Tibial artery (tissue), 4 donors: Measurements from ENCODE around the gene SEPHS2.

Source experiments
- DNase-seq, 2 donors: peaks; one replicate each; pipeline ENCODE4 v3.0.0-alpha.2; 2019
- H3K27ac ChIP-seq, 2 donors: fragments of 200-600 bp; sonication (generic) in 1 of 2; 1 replicate in 1 of 2; 2 replicates in 1 of 2; pipeline ENCODE4 v1.5.1; 2018 to 2019; ENCODE audit warnings: mild to moderate bottlenecking in 1 of 2
- H3K27me3 ChIP-seq, 2 donors: fragments of 200-600 bp; sonication (generic) in 1 of 2; one replicate each; pipeline versions ENCODE4 v1.5.1 to v1.6.0; 2016 to 2019
- H3K36me3 ChIP-seq, 3 donors: fragments of 200-600 bp; sonication (generic) in 2 of 3; one replicate each; pipeline ENCODE4 v1.5.1; 2016 to 2019; ENCODE audit warnings: mild to moderate bottlenecking in 2 of 3
- H3K4me1 ChIP-seq, 4 donors: fragments of 200-600 bp; sonication (generic) in 2 of 4; 1 replicate in 3 of 4; 2 replicates in 1 of 4; pipeline ENCODE4 v1.5.1; 2016 to 2019
- H3K4me3 ChIP-seq, 2 donors: fragments of 200-600 bp; sonication (generic) in 1 of 2; 1 replicate in 1 of 2; 2 replicates in 1 of 2; pipeline ENCODE4 v1.5.1; 2018 to 2019; ENCODE audit warnings: mild to moderate bottlenecking in 2 of 2
- H3K9me3 ChIP-seq, 3 donors: fragments of 200-600 bp; sonication (generic) in 1 of 3; one replicate each; pipeline ENCODE4 v1.5.1; 2016 to 2019
- CTCF ChIP-seq, 2 experiments: fragments of 200-600 bp in 1 of 2; fragments of 450-650 bp in 1 of 2; IDR thresholded peaks; one replicate each; pipeline ENCODE4 v1.5.1; 2017 to 2019; ENCODE audit warnings: antibody characterized with exemption in 2 of 2, mild to moderate bottlenecking in 1 of 2, moderate library complexity in 1 of 2
- intact Hi-C: fragments of 100-400 bp; cut with DNase I; formaldehyde crosslinking; loops from one replicate; pipeline ENCODE4 v1.15.0; 2023; ENCODE audit warnings: low total_unique reads

SEPHS2 gene

GRCh38 chr16:30406795-30407101 is 38.9 kb downstream of the SEPHS2 start:
- Histone ChIP-seq H3K27me3 (no peaks in the 10 kb centered on the region), H3K36me3 (peaks cover 0 to 6% (median 5%) of the 10 kb centered on the region in 3 donors), H3K4me1 (peaks cover 0 to 30% (median 22%) of the 10 kb centered on the region in 4 donors), H3K4me3 (peak overlapping the region; percentile 62 to 65), H3K9me3 (no peaks in the 10 kb centered on the region), H3K27ac (peak overlapping the region; percentile 80 to 92)
- intact Hi-C loops: loop anchor here (1.0 kb wide), 1 partner anchor 340 kb away; no protein-coding TSS in a partner anchor
- no peak for DNase-seq
- no peak for TF ChIP-seq CTCF (IDR thresholded peaks at IDR 0.05)

DNA sequence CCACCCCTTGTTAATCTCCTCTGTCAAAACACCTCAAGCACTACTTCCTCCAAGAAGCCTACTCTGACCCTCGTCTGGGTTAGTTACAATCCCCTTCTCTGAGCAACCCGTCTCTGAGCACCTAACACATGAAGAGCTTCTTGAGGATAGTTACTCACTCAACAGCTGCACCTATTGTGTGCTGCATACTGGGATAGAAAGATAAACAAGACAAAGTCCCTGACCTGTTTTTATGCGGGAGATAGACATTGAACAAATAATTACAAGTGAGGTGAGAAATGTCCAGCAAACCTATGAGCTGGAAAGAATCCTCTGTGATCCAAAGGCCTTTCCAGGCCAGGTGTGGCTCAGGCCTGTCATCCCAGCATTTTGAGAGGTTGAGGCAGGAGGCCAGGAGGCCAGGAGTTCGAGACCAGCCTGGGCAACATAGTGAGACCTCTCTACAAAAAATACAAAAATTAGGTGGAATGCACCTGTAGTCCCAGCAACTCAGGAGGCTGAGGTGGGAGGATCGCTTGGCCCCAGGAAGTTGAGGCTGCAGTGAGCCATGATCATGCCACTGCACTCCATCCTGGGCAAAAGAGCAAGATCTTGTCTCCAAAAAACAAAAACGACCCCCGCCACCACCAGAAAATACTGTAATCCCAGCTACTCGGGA is 43.8 kb downstream of the SEPHS2 start:
- intact Hi-C loops: no loop called here
- no peaks in the 10 kb centered on the region for H3K9me3 ChIP-seq

GRCh38 chr16:30399435-30400186 is 46.1 kb downstream of the SEPHS2 start:
- intact Hi-C loops: no loop called here
- no peak for DNase-seq
- Histone ChIP-seq H3K9me3 (no peaks in the 10 kb centered on the region), H3K4me3 (peak overlapping the region; percentile 68 to 75), H3K27ac (peak overlapping the region; percentile 87 to 90), H3K27me3 (no peaks in the 10 kb centered on the region), H3K36me3 (peaks cover 0 to 17% (median 17%) of the 10 kb centered on the region in 3 donors), H3K4me1 (peaks cover 0 to 26% (median 20%) of the 10 kb centered on the region in 4 donors)
- TF ChIP-seq CTCF (IDR thresholded peaks at IDR 0.05): no peak

More for the DNA sequence above, 43.8 kb downstream of the SEPHS2 start:
- DNase-seq: no peak
- peaks cover 0 to 19% (median 9%) of the 10 kb centered on the region in 4 donors for H3K4me1 ChIP-seq
- no peak overlapping the region for H3K27ac ChIP-seq
- H3K4me3 ChIP-seq: no peak overlapping the region
- H3K36me3 ChIP-seq: peaks cover 0 to 17% (median 17%) of the 10 kb centered on the region in 3 donors
- no peak for TF ChIP-seq CTCF (IDR thresholded peaks at IDR 0.05)
- H3K27me3 ChIP-seq: no peaks in the 10 kb centered on the region

- Histone ChIP-seq H3K4me1 (peaks cover 0 to 27% (median 26%) of the 10 kb centered on the region in 4 donors), H3K27me3 (no peaks in the 10 kb centered on the region), H3K36me3 (peaks cover 0 to 17% (median 17%) of the 10 kb centered on the region in 3 donors), H3K9me3 (no peaks in the 10 kb centered on the region), H3K27ac (peak overlapping the region; percentile 87 to 90), H3K4me3 (no peak overlapping the region)
- intact Hi-C loops: no loop called here
- TF ChIP-seq CTCF (IDR thresholded peaks at IDR 0.05): no peak
- no peak for DNase-seq
Measured at GRCh38 chr16:30398661-30399434, 46.8 kb downstream of the SEPHS2 start.

DNA sequence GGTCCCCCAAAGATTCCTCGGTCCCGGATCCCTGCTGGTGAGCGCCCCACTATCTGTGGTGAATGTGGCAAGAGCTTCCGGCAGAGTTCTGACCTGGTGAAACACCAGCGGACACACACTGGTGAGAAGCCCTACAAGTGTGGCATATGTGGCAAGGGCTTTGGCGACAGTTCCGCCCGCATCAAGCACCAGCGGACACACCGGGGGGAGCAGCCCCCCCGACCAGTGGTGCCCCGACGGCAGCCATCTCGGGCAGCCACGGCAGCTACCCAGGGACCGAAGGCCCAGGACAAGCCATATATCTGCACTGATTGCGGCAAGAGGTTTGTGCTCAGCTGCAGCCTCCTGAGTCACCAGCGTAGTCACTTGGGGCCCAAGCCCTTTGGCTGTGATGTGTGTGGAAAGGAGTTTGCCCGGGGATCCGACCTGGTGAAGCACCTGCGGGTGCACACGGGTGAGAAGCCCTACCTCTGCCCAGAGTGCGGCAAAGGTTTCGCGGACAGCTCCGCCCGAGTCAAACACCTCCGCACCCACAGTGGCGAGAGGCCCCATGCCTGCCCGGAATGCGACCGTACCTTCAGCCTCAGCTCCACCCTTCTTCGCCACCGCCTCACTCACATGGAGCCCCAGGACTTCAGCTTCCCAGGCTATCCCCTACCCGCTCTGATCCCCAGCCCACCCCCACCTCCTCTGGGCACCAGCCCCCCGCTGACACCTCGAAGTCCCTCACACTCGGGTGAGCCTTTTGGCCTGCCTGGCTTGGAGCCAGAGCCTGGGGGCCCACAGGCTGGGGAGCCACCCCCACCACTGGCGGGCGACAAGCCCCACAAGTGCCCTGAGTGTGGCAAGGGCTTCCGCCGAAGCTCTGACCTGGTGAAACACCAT is 47.7 kb downstream of the SEPHS2 start:
- Histone ChIP-seq H3K4me3 (no peak overlapping the region), H3K9me3 (no peaks in the 10 kb centered on the region), H3K36me3 (peaks cover 0 to 17% (median 17%) of the 10 kb centered on the region in 3 donors), H3K4me1 (peaks cover 0 to 27% (median 26%) of the 10 kb centered on the region in 4 donors), H3K27me3 (no peaks in the 10 kb centered on the region), H3K27ac (no peak overlapping the region)
- intact Hi-C loops: no loop called here
- DNase-seq: no peak
- TF ChIP-seq CTCF (IDR thresholded peaks at IDR 0.05): no peak
